Prostate gland (tissue), 2 donors: ENCODE results near the gene SUGCT.

Experiments used
- POLR2A ChIP-seq: fragments of 450-650 bp; IDR thresholded peaks from one replicate; pipeline ENCODE4 v1.6.1; 2016; ENCODE audit warnings: antibody characterized with exemption, mild to moderate bottlenecking
- POLR2AphosphoS5 ChIP-seq: sonication (generic); formaldehyde crosslinking; IDR thresholded peaks from one replicate; pipeline ENCODE4 v1.6.1; 2017; ENCODE audit warnings: antibody characterized with exemption
- TF ChIP-seq, protein P1 (sequence below), 4 experiments: fragments of 200-600 bp in 2 of 4; fragments of 450-650 bp in 2 of 4; sonication (generic) in 2 of 4; IDR thresholded peaks; 1 replicate in 3 of 4; 2 replicates in 1 of 4; pipeline ENCODE4 v1.5.1; 2016 to 2019; ENCODE audit warnings: antibody characterized with exemption in 4 of 4, mild to moderate bottlenecking in 2 of 4, moderate library complexity in 2 of 4

DNA sequence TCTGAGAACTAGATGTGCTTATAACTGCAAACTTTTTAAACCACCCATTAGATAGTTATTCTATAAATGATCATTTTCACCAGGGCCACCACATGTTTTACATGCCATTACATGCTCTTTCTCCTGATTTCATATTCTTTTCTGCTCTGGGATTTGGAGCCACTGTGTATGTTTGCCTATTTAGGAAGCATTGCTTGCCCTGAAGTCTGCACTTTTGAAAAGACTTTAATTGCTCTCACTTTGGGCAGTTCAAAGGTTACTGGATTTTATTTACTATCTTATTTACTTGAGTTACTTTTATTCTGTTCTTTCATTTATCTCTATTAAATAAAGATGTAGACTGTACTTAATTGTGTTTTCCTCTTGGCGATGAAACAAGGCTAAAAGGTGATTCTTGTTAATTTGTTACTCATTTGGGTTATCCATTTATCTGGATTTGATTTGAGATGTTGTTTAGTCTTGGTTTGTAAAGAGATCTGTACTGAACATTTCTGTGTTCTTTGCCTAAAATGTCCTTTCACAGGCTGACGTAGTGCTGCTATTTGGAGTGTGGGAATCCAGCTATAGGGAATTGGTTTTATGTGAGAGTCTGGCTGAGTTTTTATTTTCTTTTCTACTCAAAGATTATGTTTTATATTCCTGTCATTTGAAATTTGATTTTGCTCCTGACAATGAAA, 88.8 kb downstream of the SUGCT start:
- no peak for TF ChIP-seq POLR2AphosphoS5
- no peak for TF ChIP-seq POLR2A
- TF ChIP-seq, protein P1, sequence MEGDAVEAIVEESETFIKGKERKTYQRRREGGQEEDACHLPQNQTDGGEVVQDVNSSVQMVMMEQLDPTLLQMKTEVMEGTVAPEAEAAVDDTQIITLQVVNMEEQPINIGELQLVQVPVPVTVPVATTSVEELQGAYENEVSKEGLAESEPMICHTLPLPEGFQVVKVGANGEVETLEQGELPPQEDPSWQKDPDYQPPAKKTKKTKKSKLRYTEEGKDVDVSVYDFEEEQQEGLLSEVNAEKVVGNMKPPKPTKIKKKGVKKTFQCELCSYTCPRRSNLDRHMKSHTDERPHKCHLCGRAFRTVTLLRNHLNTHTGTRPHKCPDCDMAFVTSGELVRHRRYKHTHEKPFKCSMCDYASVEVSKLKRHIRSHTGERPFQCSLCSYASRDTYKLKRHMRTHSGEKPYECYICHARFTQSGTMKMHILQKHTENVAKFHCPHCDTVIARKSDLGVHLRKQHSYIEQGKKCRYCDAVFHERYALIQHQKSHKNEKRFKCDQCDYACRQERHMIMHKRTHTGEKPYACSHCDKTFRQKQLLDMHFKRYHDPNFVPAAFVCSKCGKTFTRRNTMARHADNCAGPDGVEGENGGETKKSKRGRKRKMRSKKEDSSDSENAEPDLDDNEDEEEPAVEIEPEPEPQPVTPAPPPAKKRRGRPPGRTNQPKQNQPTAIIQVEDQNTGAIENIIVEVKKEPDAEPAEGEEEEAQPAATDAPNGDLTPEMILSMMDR (IDR thresholded peaks at IDR 0.05): no peak
